Measurements from ENCODE around the gene ARHGAP32.

- TF ChIP-seq CTCF (IDR thresholded peaks at IDR 0.05) (no peak), POLR2A (IDR thresholded peaks at IDR 0.05) (no peak)
Measured at GRCh38 chr11:129237456-129237855, 45.3 kb upstream of the ARHGAP32 start.

All from lower leg skin (tissue), 3 donors.